Stimulated activated CD8-positive, alpha-beta memory T cell treated with anti-CD3 and anti-CD28 coated beads, Interleukin-4, amount 100 ng/mL, for 48 hours (primary cell): ENCODE measurements around the gene PPP1R14D.

Experiments used
- DNase-seq: peaks from one replicate; pipeline ENCODE4 v3.0.0-alpha.2; 2020

Gene PPP1R14D

GRCh38 chr15:40850576-40851112 lies 22.1 kb upstream of the PPP1R14D start:
- no peak for DNase-seq

- DNase-seq, result no peak
Observed at GRCh38 chr15:40847223-40847961, 18.9 kb upstream of the PPP1R14D start.

- DNase-seq, result no peak
Observed at GRCh38 chr15:40846841-40847222, 18.3 kb upstream of the PPP1R14D start.

- no peak for DNase-seq
Observed at GRCh38 chr15:40845511-40846284, 17.2 kb upstream of the PPP1R14D start.

GRCh38 chr15:40845036-40845435 lies 16.5 kb upstream of the PPP1R14D start:
- no peak for DNase-seq

- DNase-seq, result peak; percentile 54
Observed at GRCh38 chr15:40844696-40845030, 16.2 kb upstream of the PPP1R14D start.

- peak; percentile 87 for DNase-seq
Observed at GRCh38 chr15:40843885-40844695, 15.6 kb upstream of the PPP1R14D start, which contains the start of gene SPINT1. Gene SPINT1, plus strand, starts transcription at chr15:40844048. Its CDS starts 507 bp downstream, at chr15:40844555.

GRCh38 chr15:40843261-40843884 lies 14.9 kb upstream of the PPP1R14D start:
- no peak for DNase-seq

- no peak for DNase-seq
Observed at GRCh38 chr15:40841741-40842140, 13.2 kb upstream of the PPP1R14D start.

- DNase-seq, result no peak
Observed at GRCh38 chr15:40838756-40839155, 10.2 kb upstream of the PPP1R14D start.

GRCh38 chr15:40836020-40836419 lies 7.5 kb upstream of the PPP1R14D start:
- DNase-seq, result no peak

GRCh38 chr15:40832903-40833302 lies 4.4 kb upstream of the PPP1R14D start:
- no peak for DNase-seq

- DNase-seq, result no peak
Observed at GRCh38 chr15:40831861-40832260, 3.4 kb upstream of the PPP1R14D start.

GRCh38 chr15:40830884-40831283 lies 2.4 kb upstream of the PPP1R14D start:
- no peak for DNase-seq

GRCh38 chr15:40829115-40829514 lies 607 bp upstream of the PPP1R14D start:
- no peak for DNase-seq

GRCh38 chr15:40826423-40827075 lies 2.0 kb downstream of the PPP1R14D start:
- DNase-seq, result no peak

- no peak for DNase-seq
Observed at GRCh38 chr15:40825661-40826422, 2.7 kb downstream of the PPP1R14D start.

GRCh38 chr15:40823572-40824343 lies 4.8 kb downstream of the PPP1R14D start:
- DNase-seq, result no peak

GRCh38 chr15:40821195-40821594 lies 7.3 kb downstream of the PPP1R14D start:
- no peak for DNase-seq

- no peak for DNase-seq
Observed at GRCh38 chr15:40819048-40819447, 9.5 kb downstream of the PPP1R14D start.
